Stimulated activated CD4-positive, alpha-beta T cell treated with anti-CD3 and anti-CD28 coated beads, Interleukin-2, amount 100 ng/mL, for 48 hours (primary cell): Measurements from ENCODE around the gene GATAD1.

Source experiments
- DNase-seq, 2 donors: peaks; one replicate each; pipeline ENCODE4 v3.0.0-alpha.2; 2020

Gene GATAD1

GRCh38 chr7:92485267-92485892, 38.1 kb downstream of the GATAD1 start:
- DNase-seq = no peak

GRCh38 chr7:92485974-92486373, 38.7 kb downstream of the GATAD1 start:
- no peak for DNase-seq

GRCh38 chr7:92487804-92488203, 40.5 kb downstream of the GATAD1 start:
- DNase-seq = no peak

- DNase-seq = no peak
These were observed 42.4 kb downstream of the GATAD1 start for GRCh38 chr7:92489634-92490033.

- DNase-seq = no peak
These were observed 49.6 kb downstream of the GATAD1 start for GRCh38 chr7:92496876-92497275.

- DNase-seq = no peak
These were observed 51.3 kb downstream of the GATAD1 start for GRCh38 chr7:92498557-92498956.

GRCh38 chr7:92503767-92504166, 56.5 kb downstream of the GATAD1 start:
- no peak for DNase-seq

GRCh38 chr7:92504563-92504962, 57.3 kb downstream of the GATAD1 start:
- no peak for DNase-seq

GRCh38 chr7:92506363-92506762, 59.1 kb downstream of the GATAD1 start:
- no peak for DNase-seq

GRCh38 chr7:92508946-92509345, 61.7 kb downstream of the GATAD1 start:
- no peak for DNase-seq
